Inflammatory macrophage treated with lipopolysaccharide for 1 hour (primary cell): ENCODE results near the gene HLA-A.
"Not testable (repeated sequence)": the region's sequence is repeated elsewhere in the genome, so short reads cannot be mapped to it uniquely, and the experiment has no call there.

Experiments used
- DNase-seq, 2 donors: peaks; one replicate each; pipeline ENCODE4 v3.0.0-alpha.2; 2020 to 2022

The HLA-A gene

DNA sequence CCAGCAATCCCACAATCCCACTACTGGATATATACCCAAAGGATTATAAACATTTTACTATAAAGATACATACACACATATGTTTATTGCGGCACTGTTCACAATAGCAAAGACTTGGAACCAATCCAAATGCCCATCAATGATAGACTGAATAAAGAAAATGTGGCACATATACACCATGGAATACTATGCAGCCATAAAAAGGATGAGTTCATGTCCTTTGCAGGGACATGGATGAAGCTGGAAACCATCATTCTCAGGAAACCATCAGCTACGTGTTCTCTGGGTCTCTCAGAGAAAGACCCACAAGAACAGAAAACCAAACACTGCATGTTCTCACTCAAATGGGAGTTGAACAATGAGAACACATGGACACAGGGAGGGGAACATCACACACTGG lies 21.4 kb downstream of the HLA-A start:
- DNase-seq, result not testable (repeated sequence)

DNA sequence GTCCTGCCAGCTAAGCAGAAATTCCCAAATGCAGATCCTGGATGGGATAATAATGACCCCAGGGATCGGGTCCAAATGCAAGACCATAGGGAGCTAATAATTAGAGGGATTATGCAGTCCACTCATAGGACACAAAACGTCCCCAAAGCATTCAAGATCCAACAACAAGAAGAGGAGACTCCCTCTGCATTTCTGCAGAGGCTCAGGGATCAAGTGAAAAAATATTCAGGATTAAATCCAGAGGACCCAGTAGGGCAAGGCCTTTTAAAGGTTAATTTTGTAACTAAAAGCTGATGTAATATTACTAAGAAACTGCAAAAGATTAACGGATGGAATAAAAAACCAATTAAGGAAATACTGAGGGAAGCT lies 22.2 kb downstream of the HLA-A start:
- DNase-seq, result no peak

DNA sequence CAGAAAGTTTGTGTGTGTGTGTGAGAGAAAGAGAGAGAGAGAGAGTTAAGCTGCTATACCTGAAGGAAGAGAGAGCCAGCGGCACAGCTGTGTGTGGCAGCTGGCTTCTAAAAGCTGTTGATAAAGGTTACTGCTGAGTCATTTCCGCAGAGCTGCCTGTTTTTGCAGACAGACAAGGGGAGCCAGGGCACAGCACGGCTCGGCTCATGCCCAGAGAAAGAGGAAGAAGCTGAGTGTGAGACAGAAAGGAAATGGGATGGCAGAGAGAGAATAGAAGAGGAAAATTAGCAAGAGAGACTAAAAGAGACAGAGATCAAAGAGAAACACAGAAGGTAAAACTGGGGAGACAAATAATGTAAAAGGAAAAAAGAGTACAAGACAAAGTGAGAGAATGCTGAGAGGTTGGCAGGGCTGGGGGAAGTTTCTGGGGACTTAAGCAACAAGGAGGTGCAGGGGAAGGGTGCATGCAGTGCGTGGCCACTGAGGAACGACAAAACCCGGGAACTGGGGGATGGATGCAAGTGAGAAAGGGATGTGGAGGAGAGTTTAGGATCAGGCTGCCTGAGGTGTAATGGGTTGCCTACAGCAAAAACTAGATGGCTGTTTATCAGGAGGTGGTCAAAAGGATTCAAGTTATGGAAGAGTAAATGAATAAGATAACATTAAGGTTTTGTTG lies 22.7 kb downstream of the HLA-A start:
- DNase-seq, result peak; percentile 34 to 76

DNA sequence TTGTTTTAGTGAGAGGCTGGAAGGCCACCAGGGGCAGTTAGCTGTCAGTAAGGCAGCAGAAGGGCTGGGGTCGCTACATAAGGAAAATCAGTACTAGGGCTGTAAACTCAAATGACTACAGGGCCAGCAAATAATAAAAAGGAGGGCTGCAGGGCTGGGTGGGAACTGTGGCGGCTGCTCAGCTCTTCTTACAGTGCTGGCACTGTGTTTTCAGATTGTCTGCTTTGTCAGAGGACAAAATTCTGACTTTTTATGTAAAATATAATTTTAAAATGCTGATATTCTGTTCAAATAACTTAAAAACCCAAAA lies 23.2 kb downstream of the HLA-A start:
- no peak for DNase-seq

DNA sequence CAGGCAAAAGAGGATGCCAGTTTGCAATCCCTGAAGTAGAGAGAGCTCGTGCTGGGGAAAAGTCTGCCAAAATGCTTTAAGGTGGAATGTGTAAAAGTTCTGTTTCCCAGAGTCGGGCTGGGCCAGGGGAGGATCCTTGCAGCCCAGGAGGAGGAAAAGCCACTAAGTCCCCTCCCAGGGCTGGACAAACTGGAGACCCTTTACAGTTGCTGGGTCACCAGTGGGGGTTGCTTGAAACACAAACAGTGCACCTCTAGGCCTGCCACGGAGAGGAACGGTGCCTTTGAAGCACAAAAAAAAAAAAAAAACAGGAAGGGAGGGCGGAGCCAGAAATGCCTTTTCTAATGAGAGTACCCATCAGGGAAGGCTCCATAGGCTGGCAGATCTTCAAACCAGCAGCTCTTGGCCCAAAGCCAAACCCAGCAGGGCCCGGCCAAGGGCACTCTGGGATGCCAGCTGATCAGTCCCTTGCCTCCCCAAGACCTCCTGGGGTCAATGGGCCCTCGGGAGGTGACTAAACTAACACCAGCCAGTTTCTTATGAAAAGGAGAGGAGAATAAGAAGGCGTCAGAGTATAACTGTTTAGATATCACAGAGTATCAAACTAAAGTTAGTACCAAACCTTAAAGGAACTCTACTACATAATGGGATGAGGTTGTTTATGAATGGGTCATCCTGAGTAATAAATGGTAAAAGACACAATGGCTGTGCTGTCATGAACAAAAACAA lies 23.7 kb downstream of the HLA-A start:
- peak; percentile 39 to 63 for DNase-seq

DNA sequence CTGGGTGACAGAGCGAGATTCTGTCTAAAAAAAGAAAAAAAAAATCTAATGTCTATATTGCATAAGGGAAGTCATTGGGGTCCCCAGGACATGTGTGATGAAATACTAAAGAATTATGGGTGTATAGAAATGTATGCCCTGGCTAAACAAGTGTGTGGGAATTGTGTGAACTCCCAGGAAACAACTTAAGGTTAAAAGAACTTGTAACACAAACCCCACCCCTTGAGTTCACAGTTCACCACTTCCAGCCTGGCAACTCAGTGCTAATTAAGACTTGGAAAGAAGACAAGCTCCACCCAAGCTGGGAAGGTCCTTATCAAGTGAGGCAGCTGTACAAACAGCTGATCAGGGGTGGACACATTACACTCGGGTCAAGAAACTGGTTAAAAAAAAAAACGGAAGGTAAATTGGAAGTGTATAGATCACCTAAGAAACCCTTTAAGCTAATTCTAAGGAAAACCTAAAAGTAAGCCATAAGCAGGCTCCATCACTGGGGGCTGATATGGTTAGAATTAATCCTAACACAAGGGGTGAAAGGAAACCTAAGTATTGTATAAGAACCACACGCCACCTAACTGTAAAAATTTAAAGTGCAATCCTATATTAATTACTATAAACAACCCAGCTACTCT lies 25.2 kb downstream of the HLA-A start:
- DNase-seq, result peak; percentile 24 to 80

DNA sequence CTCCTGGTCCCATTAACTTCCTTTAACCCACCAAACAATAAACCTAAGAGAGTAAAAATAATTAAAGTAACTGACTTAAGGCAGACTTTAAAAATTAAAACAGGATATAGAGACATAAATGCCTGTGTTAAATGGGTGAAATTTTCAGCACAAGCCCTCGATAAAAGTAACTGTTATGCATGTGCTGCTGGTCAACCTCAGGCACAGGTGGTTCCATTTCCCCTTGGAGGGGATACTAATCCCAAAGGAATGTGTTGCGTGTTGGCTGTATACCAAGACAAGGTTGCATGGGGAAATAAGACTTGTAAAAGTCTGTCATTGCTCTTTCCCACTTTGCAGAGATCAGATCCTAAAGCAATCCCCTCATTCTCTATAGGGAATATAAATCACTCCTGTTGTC lies 25.8 kb downstream of the HLA-A start:
- no peak for DNase-seq

DNA sequence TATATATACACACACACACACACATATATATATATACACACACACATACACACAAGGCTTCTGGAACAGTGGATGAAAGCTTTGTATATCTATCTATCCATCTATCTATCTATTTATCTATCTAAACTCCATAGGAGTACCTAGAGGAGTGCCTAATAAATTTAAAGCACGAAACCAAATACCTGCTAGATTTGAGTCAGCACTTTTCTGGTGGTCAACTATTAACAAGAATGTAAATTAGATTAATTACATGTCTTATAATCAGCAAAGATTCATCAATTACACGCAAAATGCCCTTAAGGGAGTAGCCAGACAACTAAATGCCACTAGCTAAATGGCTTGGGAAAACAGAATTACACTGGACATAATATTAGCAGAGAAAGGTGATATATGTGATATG lies 26.6 kb downstream of the HLA-A start:
- no peak for DNase-seq

DNA sequence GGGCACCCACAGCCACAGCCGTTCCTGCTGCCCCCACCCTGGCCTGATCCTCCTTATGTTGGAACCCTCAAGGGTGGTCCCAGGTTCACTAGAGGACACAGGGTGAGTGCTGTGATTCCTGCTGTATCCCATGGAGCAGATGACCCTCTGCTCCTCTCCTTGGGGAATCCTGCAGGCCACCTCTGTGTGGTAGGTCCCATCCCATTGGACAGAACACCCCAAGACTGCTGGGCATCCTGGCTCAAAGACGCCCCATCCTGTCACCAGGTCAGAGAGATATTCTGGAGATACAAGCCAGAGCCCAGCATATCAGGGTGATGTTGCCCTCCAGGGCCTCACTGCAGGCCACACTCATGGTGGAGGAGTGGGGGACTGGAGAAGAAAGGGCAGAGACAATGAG lies 28.4 kb downstream of the HLA-A start:
- DNase-seq, result no peak

DNA sequence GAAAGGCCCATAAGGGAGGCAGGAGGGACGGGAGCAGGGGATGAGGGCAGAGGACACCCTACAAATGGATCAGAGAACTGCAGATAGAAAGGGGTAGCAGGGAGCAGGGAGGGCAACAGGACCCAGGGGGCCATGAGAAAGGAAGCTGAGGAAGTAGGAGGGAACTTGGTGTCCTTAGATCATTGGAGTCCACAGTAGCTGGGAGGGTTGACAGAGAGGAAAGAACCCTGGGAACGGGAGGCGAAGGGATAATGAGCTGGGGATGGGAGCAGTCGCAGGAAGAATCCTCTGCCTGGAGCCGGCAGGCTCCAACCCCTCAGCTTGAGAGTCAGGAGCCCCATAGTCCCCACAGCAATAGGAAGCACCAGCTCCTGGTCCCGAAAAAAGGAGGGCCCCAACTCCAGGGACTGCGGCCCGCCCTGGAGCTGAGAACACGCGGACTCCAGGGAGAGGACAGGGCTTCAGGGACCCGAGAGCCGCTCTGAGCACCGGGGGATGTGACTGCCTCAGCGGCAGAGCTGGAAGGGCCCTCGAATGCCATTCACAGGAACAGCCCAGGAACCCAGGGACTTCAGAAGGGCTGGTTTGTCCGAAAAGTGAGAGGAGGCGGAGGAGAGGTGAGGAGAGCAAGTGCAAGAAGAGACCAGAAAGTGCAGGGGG lies 32.7 kb downstream of the HLA-A start:
- no peak for DNase-seq

DNA sequence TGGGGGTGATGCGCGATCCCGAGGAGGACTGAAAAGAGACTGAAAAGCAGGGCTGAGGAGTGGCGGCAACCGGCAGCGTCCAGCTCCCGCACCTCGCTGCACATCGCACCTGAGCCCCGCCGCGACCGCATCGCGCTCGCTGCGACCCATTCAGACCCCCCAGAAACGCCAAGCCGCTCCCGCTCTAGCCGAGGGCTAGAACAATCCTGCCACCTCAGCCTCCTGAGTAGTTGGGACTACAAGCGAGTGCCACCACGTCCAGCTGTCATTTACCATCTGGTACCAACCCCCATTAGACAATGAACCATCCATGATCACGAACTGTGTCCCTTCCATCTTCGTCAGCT lies 33.2 kb downstream of the HLA-A start:
- DNase-seq, result no peak

DNA sequence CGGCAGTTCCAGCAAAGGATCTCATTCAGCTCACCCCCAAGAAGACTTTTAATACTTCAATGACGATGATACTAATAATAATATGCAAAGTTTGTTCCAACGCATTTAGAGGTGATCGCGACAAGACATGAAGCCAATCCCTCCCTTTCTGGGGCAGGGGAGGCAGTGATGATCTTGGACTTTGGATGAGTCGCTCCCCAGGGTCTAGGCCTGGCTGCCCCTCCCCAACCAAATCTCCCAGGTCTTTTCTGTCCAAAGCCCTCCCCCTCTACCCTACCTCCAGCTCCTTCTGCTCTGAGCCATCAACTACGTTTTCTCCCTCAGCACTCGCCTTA lies 33.9 kb downstream of the HLA-A start:
- no peak for DNase-seq

DNA sequence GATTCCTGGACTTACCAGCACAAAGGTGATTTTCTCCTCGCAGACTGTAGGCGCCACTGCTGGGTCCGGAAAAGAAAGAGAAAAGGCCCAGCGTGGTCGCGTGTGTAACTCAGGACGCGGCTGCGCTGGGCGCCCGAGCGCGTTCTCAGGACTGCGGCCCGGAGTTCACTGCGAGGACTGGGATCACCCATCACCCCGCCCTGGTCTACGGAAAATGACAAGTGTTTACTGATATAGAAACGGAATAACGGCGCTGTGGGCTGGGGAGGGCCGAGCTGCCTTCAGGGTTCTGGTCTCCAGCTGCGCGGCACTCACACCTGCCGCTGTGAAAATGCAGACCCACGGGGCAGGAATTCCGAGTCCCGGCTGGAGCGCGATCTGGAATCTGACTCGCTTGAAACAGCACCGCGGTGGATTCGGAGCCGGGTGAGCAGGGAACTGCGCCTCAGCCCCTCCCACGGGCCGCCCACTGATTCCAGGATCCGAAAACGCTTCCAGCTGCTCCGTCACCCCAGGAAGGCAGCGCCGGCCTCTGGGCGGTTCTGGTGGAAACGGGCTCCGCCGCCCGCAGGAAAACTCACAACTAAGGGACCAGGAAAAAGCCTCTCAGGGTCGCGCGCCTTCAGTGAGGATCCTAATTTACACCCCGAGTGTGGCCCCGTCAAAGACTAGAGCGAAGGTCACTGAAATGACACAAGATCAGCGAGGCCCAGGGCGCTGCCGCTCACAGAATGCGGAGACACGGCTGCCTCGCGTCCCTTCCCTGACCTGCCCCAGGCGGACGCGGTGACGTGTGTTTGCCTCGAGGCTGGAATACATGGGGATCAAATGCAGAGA lies 34.5 kb downstream of the HLA-A start:
- peak; percentile 56 to 64 for DNase-seq

DNA sequence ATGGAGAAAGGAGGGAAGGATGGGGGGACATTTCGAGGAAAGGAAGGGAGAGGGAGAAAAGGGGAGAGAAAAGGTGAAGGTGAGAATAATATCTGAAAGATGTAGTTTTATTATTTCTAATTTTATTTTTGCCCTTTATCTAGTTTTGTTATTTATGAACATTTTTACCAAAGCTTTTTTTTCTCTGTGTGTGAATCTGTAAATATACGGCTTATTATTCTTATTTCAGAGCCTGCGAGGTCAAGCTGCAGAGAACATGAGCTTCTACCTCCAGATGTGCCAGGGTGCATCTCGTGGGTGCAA lies 35.0 kb downstream of the HLA-A start:
- DNase-seq, result no peak

DNA sequence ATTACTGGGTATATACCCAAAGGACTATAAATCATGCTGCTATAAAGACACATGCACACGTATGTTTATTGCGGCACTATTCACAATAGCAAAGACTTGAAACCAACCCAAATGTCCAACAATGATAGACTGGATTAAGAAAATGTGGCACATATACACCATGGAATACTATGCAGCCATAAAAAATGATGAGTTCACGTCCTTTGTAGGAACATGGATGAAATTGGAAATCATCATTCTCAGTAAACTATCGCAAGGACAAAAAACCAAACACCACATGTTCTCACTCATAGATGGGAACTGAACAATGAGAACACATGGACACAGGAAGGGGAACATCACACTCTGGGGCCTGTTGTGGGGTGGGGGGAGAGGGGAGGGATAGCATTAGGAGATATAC lies 37.7 kb downstream of the HLA-A start:
- not testable (repeated sequence) for DNase-seq

DNA sequence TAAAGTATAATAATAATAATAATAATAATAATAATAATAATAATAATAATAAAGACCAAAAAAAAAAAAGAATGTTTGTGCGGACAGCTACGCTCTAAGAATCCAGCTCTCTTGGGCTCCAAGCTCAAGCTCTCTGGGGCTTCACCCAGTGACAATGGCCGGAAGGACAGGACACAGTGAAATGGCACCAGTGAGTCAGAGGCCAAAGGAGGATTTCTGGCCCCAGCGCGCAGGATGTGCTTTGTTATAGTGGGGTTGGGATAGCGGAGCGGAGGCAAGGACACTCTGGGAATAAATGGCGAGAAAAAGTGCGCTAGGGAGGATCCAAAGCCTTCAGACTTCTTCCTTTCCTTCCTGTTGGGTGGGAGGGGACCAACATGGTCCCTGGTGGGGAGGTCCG lies 38.2 kb downstream of the HLA-A start:
- no peak for DNase-seq

DNA sequence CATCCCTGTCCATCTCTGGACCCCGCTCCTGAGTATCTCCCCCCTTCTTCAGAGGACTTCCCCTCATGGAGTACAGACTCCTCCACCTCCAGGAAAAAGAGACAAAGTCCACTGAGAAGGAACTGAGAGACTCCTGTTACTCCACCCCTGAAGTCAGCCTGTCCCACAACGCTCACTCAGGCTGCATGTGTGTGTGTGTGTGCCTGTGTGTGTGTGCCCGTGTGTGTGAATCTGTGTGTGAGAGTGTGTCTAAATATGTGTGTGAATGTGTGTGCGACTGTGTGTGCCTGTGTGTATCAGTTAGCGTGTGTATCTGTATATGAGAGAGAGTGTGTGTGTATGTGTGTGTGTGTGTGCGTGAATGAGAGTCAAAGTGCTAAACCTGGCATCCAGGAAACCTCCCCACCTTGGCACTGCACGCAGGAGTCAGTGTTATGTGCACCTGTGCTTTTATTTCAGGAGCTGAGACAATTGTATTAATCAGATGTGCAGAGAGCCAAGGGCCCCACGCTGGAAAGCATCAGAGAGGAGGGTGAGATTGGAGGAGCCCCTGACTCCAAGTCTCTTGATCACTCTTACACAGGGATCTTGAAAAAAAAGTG lies 39.0 kb downstream of the HLA-A start:
- DNase-seq, result no peak

DNA sequence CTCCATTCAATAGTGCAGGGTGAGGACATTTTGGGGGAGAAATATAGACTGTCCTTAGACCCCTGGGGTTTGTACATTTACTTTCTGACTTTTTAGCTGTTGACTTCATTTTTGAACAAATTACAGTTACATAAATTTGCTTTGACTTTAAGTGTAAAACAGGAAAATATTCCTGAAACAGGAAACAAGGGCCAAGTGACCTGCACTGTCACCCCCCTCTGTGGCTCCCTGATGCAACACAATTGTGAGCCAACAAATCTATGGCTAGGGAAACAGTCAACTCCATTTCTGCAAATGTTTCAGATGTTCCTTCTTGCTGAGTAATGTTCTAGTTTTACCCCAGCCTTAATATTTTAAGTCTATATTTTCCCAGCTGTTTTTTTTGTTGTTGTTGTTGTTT lies 39.8 kb downstream of the HLA-A start:
- peak in 1 of 2 donors; percentile 21 for DNase-seq

DNA sequence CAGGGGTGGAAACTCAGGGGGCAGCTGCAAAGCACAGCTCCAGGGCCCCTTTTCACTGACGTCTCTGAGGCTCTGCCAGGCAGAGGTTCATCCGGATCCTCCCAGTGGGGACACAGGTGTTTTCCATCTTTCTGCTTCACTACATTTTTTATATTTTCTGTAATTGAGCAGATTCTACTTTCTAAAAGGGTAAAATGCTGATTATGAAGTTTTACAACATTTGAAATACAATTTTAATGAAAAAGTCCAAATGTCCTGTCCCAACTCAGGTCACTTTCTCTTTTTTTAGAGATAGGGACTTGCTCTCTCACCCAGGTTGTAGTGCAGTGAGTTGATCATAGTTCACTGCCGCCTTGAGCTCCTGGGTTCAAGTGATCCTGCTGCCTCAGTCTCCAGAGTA lies 41.9 kb downstream of the HLA-A start:
- DNase-seq, result no peak

DNA sequence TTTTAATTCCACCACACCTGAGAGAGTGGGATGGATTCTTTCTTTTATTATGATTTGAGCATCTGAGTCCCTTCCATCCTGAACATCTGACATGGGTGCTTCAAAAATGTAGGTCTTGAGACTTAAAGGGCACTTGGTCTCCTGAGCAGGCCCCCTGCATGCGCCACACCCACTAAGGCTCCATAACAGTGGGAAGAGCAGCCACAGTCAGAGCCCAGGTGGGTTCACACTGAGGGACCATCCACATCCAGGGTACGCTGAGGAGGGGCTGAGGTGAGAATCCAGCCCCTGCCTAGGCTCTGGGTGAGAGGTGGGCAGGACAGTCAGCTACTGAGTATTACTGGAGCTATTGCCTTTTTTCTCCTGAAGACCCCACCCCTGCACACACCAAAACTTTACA lies 42.7 kb downstream of the HLA-A start:
- DNase-seq, result no peak

DNA sequence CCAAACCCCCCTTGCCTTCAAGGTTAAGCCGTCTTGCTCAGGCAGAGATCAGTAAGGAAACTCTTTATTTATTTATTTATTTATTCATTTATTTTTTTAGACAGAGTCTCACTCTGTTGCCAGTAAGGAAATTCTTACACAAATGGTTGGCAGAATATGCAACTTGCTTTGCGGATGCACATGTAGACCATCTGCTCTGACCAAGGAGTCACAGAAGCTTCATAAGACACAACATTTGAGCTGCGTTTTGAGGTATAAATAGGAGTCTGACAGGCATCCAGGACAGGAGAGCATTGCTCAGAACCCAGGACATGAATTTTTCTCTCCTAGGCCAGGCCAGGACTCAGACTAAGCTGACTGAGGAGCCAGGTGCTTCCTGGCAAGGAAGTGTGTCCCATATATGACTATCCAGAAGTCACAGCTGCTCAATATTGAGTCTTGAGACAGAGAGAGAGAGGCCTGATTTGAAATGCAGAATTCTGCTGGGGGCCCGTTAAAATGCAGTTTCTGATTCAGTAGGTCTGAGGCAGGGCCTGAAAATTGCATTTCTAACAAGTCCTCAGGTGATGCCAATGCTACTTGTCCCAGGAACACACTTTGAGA lies 43.9 kb downstream of the HLA-A start:
- no peak for DNase-seq

DNA sequence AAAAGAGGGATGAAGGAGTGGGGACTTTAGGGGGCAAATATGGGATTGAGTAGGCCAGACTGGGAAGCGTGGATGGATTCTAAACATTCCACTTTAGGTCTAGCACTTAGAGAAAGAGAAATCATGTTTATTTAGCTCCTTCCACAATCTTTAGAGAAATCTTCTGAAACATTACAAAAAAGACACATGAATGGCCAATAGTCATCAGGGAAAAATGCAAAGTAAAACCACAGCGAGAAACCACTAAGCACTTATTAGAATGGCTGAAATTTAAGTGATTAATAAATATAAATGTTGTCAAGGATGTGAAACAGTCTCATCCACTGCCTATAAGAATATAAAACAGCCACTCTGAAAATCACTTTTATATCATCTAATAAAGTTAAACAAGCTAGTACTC lies 46.9 kb downstream of the HLA-A start:
- DNase-seq, result no peak

DNA sequence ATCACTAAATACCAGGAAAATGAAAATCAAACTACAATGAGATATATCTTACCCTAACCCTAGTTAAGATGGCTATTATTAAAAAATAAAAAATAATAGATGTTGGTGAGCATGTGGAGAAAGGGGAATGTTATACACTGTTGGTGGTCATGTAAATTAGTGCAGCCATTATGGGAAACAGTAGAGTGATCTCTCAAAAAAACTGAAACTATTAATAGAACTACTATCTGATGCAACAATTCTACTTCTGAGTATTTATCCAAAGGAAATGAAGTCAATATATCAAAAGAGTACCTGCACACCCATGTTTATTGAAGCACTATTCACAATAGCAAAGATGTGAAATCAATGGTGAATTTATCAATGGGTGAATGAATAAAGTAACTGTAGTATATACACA lies 48.6 kb downstream of the HLA-A start:
- peak in 1 of 2 donors; percentile 53 for DNase-seq
